GM18507 (cell line): ENCODE measurements around the gene HOXA9.

Experiments used
- DNase-seq: peaks from one replicate; pipeline ENCODE4 v3.0.0; 2011; ENCODE audit warnings: low read depth; ENCODE audit not compliant: insufficient read length; ENCODE audit errors: extremely low spot score
- FAIRE-seq: peaks from 2 replicates; lab custom pipeline; 2011; peaks lifted over from hg19 to GRCh38; lab: Jason Lieb, UNC

Gene HOXA9

DNA sequence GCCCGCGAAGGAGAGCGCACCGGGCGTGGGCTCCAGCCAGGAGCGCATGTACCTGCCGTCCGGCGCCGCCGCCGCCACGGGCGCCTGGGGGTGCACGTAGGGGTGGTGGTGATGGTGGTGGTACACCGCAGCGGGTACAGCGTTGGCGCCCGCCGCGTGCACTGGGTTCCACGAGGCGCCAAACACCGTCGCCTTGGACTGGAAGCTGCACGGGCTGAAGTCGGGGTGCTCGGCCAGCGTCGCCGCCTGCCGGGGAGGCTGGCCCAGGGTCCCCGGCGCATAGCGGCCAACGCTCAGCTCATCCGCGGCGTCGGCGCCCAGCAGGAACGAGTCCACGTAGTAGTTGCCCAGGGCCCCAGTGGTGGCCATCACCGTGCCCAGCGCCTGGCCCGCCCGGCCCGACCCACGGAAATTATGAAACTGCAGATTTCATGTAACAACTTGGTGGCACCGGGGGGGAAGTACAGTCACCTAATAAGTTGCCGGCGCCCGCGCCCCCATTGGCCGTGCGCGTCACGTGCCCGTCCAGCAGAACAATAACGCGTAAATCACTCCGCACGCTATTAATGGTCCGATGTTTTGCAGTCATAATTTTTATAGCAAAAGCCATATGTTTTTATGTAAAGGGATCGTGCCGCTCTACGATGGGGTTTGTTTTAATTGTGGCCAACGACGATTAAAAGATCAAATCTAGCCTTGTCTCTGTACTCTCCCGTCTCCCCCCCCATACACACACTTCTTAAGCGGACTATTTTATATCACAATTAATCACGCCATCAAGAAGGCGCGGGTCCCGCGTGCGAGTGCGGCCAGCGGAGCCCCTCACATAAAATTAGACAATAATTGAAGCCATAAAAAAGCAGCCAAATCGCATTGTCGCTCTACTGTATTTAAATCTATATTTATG, at the start of gene HOXA9:
TSS of gene HOXA9 (minus strand) at position 449 of the 907 bp plus-strand sequence. CDS start at position 369, 80 bp downstream.
- DNase-seq (no peak), FAIRE-seq (no peak)

GRCh38 chr7:27214239-27214950, 49.1 kb upstream of the HOXA9 start:
- no peak for DNase-seq
- FAIRE-seq, result no peak

DNA sequence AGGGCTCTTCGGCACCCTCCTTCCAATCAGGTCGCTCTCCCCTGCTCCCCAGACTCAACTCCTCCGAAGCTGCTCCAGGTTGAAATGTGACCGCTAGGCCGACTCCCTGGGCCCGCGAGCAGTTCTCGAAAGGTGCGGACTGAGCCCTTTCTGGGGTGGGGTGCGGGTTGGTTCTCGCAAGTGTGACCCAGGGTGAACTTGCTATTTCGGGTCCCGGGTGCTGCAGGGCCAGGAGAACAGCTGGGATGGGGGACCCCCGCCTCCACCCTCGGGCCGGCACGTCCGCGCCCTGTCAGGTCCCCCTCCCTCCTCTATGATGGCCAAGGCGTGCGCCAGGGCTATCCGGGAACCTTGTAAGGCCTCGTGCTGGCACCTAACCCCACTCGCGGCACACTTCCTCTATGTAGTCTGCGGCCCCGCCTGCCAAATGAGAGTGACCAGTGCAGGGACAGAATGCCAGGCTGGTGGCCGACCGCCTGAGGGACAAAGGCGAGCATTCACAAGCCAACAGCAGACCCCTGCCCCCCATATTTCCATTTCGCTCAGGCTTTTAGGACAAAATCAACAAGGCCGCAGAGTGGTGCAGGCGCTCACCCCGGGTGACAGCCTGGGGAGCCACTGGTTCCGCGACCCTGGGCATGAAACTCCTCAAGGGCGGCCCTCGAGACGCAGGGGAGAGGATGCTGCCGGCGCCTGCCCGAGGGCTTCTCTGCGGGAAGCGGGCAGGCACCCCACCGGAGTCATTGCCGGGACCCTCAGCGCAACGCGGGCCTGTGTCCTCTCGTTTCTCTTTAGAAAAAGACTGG, 48.3 kb upstream of the HOXA9 start:
- DNase-seq (no peak), FAIRE-seq (no peak)

GRCh38 chr7:27212497-27213432, 47.4 kb upstream of the HOXA9 start:
- no peak for DNase-seq
- no peak for FAIRE-seq

GRCh38 chr7:27211764-27212204, 46.4 kb upstream of the HOXA9 start:
- DNase-seq (no peak), FAIRE-seq (no peak)

GRCh38 chr7:27211084-27211446, 45.7 kb upstream of the HOXA9 start:
- no peak for DNase-seq
- no peak for FAIRE-seq

GRCh38 chr7:27210441-27211083, 45.2 kb upstream of the HOXA9 start:
- FAIRE-seq, result peak; percentile 56
- DNase-seq, result peak; percentile 38

- DNase-seq (no peak), FAIRE-seq (no peak)
These were observed 44.6 kb upstream of the HOXA9 start for GRCh38 chr7:27209933-27210440.

GRCh38 chr7:27208998-27209397, 43.7 kb upstream of the HOXA9 start:
- no peak for DNase-seq
- FAIRE-seq, result no peak

DNA sequence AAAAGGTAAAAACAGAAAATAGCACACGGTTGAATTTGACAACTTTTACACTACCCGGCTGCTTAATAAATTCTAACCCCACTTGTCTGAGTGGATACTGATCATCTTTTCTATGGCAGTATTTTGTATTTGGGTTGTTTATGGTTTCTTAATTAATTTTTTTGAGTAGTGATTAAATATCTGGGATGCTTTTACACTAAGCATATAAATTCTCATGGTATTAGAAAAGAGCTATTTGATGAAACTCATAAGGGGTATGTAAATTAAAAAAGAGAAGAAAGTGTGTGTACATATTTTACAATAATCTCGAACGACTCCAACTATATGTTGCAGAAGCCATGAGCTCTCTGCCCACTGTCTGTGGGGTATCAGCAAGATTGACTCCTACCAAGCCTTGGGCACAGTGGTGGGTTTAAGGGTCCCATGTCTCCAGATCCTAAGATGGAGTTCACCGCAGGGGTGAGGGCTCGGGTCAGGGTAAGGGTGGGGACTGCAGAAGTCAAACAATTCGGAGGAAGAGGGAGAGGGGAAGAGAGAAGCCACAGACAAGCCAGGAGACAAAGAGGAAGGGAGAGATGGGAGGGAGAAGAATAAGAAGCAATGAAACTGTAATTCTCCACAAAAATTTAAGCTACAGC, 42.1 kb upstream of the HOXA9 start:
- DNase-seq (no peak), FAIRE-seq (no peak)

- no peak for FAIRE-seq
- no peak for DNase-seq
These were observed 40.3 kb upstream of the HOXA9 start for GRCh38 chr7:27205325-27206280.

GRCh38 chr7:27204851-27205322, 39.5 kb upstream of the HOXA9 start:
- FAIRE-seq (no peak), DNase-seq (no peak)

DNA sequence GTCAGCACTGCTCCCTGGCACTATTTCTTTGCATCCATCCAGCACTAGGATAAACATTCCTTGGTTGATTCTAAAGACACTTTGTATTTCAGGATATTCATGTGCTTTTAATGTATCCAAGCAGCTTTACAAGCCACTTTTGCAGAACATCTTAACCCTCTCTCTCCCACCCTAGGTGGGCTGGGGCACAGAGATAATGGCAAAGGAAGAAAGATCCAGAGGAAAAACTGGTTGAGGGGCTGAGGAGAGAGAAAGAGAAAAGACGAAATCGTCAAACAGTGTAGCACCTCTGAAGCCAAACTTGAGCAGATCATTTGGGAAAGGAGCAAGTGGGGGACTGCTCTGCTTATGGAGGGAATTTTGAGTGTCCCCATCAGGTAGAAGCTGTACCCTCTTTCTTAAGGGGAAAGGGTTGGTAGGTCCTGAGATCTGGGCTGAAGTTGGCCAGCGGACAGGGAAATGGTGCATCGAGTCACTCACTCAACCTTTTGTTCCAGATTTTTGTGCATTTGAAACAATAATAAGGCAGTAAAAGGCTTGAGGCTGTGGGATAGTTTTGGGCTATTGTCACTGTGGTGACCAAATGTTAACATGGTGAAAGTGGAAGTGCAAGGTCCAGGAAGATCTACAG, 38.7 kb upstream of the HOXA9 start:
- FAIRE-seq, result no peak

GRCh38 chr7:27203365-27203953, 38.1 kb upstream of the HOXA9 start:
- no peak for FAIRE-seq
- no peak for DNase-seq

More for the DNA sequence above, 38.7 kb upstream of the HOXA9 start:
- no peak for DNase-seq

DNA sequence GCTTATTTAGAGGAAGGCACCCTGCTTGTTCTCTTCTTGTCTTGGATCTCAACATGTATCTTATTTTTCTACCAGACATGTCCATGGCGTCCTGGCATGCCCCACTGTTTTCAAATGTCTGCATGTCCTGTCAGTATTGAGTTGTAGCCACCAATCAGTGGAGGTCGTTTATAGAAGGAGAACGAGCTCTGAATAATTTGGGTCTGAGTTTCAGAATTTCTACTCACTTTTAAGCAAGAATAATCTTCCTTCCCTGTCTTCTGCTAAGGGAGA, 37.5 kb upstream of the HOXA9 start:
- FAIRE-seq (no peak), DNase-seq (no peak)
